Activated T-cell treated with anti-CD3 and anti-CD28 coated beads, Interleukin-2, amount 50 U/mL, for 72 hours (primary cell): ENCODE results near the gene TNS3. TPM values are rescaled to one million over a fixed set of nuclear protein-coding genes. Genes with fewer than 3 reads are reported as not detected.

ENCODE experiments used
- ATAC-seq, 2 donors: fragments of 150-1000 bp; cut with Tn5 transposase; replicated peaks in 1 of 2; 2 replicates each; pipeline ENCODE4 v1.10.0; 2021; ENCODE audit warnings: moderate library complexity in 2 of 2, mild to moderate bottlenecking in 1 of 2
- DNase-seq, 2 donors: peaks; one replicate each; pipeline ENCODE4 v3.0.0; 2021 to 2022; ENCODE audit warnings: mixed read lengths in 1 of 2
- H3K27ac Mint-ChIP-seq: one replicate; pipeline ENCODE4 v1.8.0; 2022; ENCODE audit warnings: mild to moderate bottlenecking, moderate library complexity, mixed read lengths
- H3K27me3 Mint-ChIP-seq: one replicate; pipeline ENCODE4 v1.8.0; 2022; ENCODE audit warnings: low read depth, mixed read lengths
- H3K36me3 Mint-ChIP-seq, 2 donors: one replicate each; pipeline ENCODE4 v1.8.0; 2022; ENCODE audit warnings: mixed read lengths in 2 of 2, mild to moderate bottlenecking in 1 of 2; ENCODE audit not compliant: insufficient read depth in 2 of 2
- H3K4me1 Mint-ChIP-seq: one replicate; pipeline ENCODE4 v1.8.0; 2022; ENCODE audit warnings: low read depth, mixed read lengths
- H3K4me3 Mint-ChIP-seq, 2 donors: one replicate each; pipeline ENCODE4 v1.8.0; 2022; ENCODE audit warnings: mild to moderate bottlenecking in 2 of 2, mixed read lengths in 2 of 2, moderate library complexity in 2 of 2
- H3K9me3 Mint-ChIP-seq, 2 donors: one replicate each; pipeline ENCODE4 v1.8.0; 2022; ENCODE audit warnings: mixed read lengths in 2 of 2
- total RNA-seq, 2 donors: library from RNA; stranded (reverse); gene quantifications; one replicate each; pipeline ENCODE4 v1.2.3, GENCODE V29; 2022

Gene TNS3
- total RNA-seq, 2 donors from 2014 or later, result 0.29 to 1.2 TPM

DNA sequence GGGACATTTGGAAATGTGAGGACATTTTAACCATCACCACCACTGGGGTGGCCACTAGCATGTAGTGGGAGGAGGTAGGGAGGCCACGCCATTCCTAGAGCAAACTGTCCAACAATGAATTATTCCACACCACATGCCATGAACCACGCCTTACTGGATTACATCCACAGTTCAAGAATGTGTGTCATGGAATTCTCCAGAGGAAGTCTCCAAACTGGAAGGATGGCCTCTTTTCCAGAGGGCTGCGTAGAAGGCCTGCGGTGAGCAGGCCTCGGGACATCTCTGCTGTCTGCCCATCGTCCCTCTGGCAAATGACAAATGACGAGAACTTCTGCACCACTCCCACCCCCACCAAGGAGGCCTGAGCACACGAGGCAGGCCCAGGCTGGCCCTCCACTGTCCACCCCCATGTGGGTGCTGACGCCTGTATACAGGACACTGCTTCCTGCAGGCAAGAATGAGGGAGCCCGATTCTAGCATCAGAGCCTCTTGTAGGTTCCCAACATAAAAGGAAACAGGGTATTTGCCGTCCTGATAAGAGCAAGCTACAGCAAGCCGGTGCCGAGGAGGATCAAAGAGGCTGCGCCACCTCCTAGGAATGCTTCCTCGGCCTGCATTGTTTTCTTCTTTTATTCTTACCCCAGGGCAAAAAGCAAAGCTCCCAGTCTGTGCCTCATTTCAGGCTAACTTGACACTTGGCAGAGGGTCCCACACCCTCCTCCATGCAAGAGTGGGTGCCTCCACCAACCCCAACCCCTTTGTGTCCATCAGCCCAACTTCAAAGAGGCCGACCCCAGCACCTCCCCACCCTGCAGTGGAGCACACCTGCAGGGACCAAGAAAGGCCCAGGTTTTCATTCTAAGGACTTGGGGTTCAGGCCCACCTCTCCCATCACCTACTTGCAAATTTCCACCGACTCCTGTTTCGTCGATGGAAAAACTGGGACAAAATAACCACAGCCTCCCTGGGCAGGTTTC is 23.9 kb downstream of the TNS3 start:
- H3K9me3 Mint-ChIP-seq, result no peaks in the 10 kb centered on the region
- no peaks in the 10 kb centered on the region for H3K27me3 Mint-ChIP-seq
- DNase-seq, result no peak

DNA sequence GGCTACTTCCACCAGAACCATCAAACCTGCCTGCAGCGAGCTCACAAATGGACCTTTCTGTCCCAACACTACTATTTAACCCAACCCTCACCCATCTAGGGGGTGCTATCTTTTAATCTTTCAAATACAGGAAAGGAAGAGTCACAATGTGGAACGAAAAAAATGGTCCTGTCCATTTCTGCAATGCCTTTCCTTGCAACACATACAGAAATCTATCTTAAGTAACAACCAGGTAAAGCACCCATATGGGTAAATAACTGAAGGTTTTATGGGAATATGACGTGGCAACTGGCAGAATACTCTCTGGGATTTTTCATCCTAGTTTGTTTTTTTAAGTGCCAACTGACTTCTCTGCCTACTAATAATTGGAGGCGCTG is 24.6 kb downstream of the TNS3 start:
- H3K4me1 Mint-ChIP-seq, result peaks cover 5% of the 10 kb centered on the region
- DNase-seq (no peak), ATAC-seq (no peak)
- no peaks in the 10 kb centered on the region for H3K36me3 Mint-ChIP-seq
- no peaks in the 10 kb centered on the region for H3K9me3 Mint-ChIP-seq
- H3K27me3 Mint-ChIP-seq, result no peaks in the 10 kb centered on the region
- H3K4me3 Mint-ChIP-seq, result no peak overlapping the region
- no peak overlapping the region for H3K27ac Mint-ChIP-seq

More for the DNA sequence above, 23.9 kb downstream of the TNS3 start:
- Mint-ChIP-seq H3K4me1 (no peaks in the 10 kb centered on the region), H3K4me3 (no peak overlapping the region), H3K27ac (no peak overlapping the region), H3K36me3 (no peaks in the 10 kb centered on the region)
- ATAC-seq, result no peak

DNA sequence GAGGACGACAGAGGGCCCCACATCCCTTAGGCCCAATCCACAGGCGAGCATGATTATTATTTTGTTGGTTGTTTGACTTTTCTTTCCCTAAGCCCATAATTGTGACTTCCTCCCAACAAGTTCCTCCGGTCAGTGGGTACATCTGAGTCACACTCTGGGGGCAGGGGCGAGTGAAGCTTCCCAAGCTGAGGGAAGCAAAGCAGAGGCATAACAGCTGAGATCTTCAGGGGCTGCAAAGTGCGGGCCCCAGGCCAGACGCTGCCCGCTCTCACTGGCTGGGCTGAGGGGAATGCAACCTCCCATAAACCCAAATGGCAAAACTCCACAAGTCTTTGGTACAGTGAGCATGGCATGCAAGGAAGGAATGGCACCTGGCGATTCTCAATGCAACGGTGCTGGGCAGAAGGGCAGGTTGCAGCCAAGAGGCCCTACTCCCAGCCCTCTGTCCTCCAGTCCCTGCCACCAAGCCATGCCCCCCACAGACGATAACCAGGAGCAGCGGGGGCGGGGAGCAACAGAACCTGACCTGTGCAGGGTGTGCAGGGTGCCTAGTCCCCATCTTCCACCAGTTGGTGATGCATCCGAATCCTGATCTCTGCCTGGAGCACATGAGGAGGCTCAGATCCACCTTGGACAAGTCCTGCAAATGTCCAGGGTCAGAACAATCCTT is 25.3 kb downstream of the TNS3 start:
- Mint-ChIP-seq H3K27me3 (no peaks in the 10 kb centered on the region), H3K4me1 (peaks cover 5% of the 10 kb centered on the region), H3K27ac (no peak overlapping the region), H3K9me3 (no peaks in the 10 kb centered on the region), H3K4me3 (no peak overlapping the region), H3K36me3 (no peaks in the 10 kb centered on the region)
- ATAC-seq, result no peak
- no peak for DNase-seq

DNA sequence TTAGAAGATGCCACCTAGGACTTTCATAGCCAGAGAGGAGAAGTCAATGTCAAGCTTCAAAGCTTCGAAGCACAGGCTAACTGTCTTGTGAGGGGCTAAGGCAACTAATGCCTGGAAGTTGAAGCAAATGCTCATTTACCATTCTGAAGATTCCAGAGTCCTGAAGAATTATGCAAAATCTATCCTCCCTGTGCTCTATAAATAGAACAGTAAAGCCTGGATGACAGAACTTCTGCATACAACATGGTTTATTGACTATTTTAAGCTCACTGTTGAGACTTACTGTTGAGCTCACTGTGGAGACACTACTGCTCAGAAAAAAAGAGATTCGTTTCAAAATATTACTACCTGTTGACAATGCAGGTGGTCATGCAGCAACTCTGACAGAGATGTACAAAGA is 28.6 kb downstream of the TNS3 start:
- DNase-seq, result no peak
- no peaks in the 10 kb centered on the region for H3K27me3 Mint-ChIP-seq
- no peak for ATAC-seq
- no peaks in the 10 kb centered on the region for H3K36me3 Mint-ChIP-seq
- no peaks in the 10 kb centered on the region for H3K9me3 Mint-ChIP-seq
- H3K4me1 Mint-ChIP-seq, result peaks cover 5% of the 10 kb centered on the region
- no peak overlapping the region for H3K27ac Mint-ChIP-seq
- no peak overlapping the region for H3K4me3 Mint-ChIP-seq

DNA sequence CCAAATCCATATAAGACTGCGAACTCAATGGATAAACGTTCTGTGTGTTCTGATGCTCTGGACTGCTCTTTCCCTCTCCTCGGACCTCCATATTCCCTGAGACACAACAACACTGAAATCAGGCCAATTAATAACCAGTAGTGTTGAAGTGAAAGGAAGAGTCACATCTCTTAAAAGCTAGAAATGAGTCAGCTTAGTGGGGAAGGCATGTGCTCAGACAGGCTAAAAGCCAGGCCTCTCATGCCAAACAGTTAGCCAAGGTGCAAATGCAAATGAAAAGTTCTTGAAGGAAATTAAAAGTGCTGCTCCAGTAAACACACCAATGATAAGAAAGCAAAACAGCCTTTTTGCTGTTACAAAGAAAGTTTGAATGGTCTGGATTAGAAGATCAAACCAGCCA is 29.3 kb downstream of the TNS3 start:
- no peak for DNase-seq
- H3K4me3 Mint-ChIP-seq, result no peak overlapping the region
- H3K4me1 Mint-ChIP-seq, result peaks cover 5% of the 10 kb centered on the region
- H3K9me3 Mint-ChIP-seq, result no peaks in the 10 kb centered on the region
- no peaks in the 10 kb centered on the region for H3K36me3 Mint-ChIP-seq
- no peak for ATAC-seq
- no peaks in the 10 kb centered on the region for H3K27me3 Mint-ChIP-seq
- H3K27ac Mint-ChIP-seq, result no peak overlapping the region

DNA sequence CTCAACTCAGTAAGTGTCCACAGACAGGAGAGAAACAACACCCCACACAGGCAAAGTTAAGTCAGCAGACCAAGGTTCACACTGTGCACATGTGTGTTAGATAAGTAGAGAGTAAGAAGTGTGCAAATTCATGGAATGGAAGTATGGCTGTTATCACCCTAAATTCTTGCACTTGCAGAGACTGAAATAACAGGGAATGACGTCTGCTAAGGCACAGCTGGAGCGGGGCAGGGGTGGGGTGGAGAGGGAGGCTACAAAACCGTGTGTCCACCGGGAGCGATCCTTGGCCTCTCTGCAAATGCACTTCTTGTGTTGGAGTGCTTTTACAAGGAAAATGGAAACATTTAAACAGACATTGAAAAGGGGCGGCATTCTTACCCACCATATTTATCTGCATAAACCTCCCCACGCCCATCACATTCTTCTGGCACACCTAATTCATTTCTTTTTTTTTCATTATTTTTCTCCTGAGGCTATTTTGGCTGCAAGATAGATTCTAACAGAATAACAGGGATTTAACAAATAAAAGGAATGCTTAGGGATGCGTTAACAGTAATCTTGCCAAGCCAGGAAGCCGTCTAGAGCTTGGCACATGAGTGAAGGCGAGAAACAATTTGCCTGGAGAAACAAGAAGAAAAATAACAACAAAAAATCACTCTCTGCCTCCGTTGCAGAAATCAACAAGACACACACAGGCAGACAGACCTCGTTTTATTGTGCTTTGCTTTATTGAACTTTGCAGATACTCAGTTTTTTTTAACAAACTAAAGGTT is 30.1 kb downstream of the TNS3 start:
- Mint-ChIP-seq H3K4me3 (no peak overlapping the region), H3K27ac (no peak overlapping the region), H3K9me3 (no peaks in the 10 kb centered on the region), H3K36me3 (no peaks in the 10 kb centered on the region), H3K4me1 (peaks cover 5% of the 10 kb centered on the region), H3K27me3 (no peaks in the 10 kb centered on the region)
- no peak for ATAC-seq
- DNase-seq, result no peak

DNA sequence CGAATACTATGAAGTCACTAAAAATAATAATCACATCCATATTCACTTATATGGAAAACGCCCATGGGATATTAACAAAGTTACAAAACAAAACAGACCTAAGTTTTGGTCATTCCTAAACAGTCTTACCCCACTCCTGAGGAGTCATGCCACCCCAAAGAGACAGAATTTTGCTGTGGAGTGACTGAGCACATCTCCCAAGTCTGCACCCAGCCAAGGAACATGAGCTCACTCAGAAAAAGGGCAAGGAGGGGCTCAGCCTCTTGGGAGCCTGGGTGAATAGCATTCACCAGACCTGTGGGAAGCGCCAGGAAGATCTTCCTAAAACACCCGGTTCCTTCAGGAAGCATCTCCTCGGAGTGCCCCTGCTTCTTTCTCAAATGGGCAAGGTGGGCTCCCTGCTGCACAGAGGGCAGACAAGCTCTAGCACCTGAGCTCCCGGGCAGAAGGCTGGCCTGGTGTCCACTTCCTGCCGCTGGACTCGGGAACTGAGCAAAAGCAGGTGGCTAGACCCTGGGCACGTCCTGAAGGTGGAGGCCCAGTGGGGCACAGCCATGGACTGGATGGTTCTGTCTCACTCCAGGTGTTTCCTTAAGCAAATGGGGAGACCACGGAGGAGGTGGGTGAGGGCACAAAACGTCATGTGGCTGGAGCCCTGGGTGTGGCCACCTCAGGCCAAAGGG is 31.0 kb downstream of the TNS3 start:
- Mint-ChIP-seq H3K9me3 (no peaks in the 10 kb centered on the region), H3K4me1 (peaks cover 5% of the 10 kb centered on the region), H3K27ac (no peak overlapping the region), H3K36me3 (no peaks in the 10 kb centered on the region), H3K27me3 (no peaks in the 10 kb centered on the region), H3K4me3 (no peak overlapping the region)
- DNase-seq (no peak), ATAC-seq (no peak)

DNA sequence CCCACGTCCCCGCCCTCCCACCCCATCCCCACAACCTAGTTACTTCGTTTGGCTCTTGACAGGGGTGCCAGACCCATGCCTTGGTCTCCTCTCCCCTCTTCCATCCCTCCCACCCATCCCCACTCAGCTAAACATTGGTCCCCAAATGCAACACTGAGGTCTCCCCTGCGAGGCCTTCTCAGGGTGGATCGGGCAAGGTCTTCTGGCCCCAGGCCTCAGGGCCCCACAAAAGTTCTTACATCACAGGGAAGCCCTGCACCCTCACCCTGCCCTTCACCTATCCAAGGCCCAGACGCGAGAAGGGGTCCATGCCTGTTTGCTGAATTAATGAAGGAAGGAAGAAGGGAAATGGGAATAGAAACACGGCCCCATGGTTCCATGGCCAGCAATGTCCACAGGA is 32.0 kb downstream of the TNS3 start:
- Mint-ChIP-seq H3K4me1 (peaks cover 5% of the 10 kb centered on the region), H3K27ac (no peak overlapping the region), H3K4me3 (no peak overlapping the region), H3K36me3 (no peaks in the 10 kb centered on the region), H3K9me3 (no peaks in the 10 kb centered on the region), H3K27me3 (no peaks in the 10 kb centered on the region)
- DNase-seq, result no peak
- no peak for ATAC-seq

DNA sequence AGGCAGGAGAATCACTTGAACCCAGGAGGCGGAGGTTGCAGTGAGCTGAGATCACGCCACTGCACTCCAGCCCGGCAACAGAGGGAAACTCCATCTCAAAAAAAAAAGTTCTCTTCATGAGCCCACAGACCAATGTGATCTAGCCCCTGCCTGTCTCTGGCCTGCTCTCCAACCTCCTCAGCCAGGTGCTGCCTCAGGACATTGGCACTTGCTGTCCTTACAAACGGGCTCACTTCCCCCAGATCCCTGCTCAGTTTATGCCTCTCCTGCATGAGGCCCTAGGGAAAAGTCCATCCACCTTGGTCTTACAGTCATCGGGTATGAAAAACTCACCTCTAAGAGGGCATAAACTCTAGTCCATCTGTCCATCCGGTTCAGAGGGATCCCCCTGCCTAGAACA is 32.5 kb downstream of the TNS3 start:
- no peaks in the 10 kb centered on the region for H3K27me3 Mint-ChIP-seq
- ATAC-seq (no peak), DNase-seq (no peak)
- H3K36me3 Mint-ChIP-seq, result no peaks in the 10 kb centered on the region
- no peak overlapping the region for H3K4me3 Mint-ChIP-seq
- H3K27ac Mint-ChIP-seq, result no peak overlapping the region
- peaks cover 5% of the 10 kb centered on the region for H3K4me1 Mint-ChIP-seq
- H3K9me3 Mint-ChIP-seq, result no peaks in the 10 kb centered on the region

DNA sequence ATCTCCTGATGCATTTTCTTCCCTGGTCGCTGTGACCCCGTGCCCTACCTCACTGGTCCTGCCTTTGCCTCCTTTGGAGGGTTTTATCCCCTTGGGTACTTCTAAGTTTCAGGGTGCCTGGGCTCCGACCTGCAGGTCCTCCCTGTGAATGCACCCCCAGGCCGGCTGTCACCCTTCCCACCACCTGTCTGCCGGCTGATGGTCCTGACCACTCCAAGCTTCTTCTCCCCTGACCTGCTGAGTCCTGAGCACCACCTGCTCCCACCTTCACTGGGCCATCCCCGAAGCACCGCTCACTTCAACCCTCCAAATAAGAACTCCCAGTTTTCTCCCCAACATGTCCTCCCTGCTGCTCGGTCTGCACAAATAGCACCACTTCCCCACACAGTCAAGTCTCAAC is 33.4 kb downstream of the TNS3 start:
- ATAC-seq (no peak), DNase-seq (no peak)
- no peaks in the 10 kb centered on the region for H3K36me3 Mint-ChIP-seq
- H3K27me3 Mint-ChIP-seq, result no peaks in the 10 kb centered on the region
- no peak overlapping the region for H3K4me3 Mint-ChIP-seq
- H3K9me3 Mint-ChIP-seq, result no peaks in the 10 kb centered on the region
- peaks cover 5% of the 10 kb centered on the region for H3K4me1 Mint-ChIP-seq
- H3K27ac Mint-ChIP-seq, result no peak overlapping the region

DNA sequence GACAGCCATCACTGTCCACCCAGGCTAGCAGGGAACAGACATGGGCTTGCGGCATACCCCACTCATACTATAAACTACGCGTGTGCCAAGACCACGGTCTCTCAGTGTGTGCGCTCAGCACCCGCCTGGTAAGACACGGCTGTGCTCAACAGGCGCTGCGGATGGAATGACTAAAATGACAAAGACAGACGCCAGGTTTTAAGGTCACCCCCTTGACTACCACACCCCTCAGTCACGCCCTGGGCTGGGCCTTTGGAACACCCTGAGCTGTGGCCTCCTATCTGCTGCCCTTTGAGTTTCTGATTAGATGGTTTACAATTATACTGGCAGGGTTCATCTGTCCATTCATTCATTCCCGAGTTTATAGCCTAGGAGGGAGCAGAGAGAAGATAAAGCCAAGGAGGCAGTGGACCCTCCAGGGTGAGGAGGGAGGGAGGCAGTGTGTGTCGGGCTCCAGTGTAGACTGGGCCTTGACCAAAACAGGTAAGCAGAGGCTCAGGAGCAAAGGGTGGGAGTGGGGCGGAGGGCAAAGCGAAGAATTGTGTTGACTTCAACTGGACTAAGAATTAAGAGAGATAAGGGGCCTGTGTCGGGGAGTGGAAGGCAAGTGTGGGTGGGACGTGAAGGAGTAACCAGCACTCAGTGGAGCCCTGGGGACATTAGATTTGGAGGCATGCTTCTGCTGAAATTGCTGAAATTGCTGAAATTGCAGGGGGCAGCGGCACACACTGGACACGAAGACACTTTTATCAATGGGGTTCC is 35.0 kb downstream of the TNS3 start:
- H3K36me3 Mint-ChIP-seq, result no peaks in the 10 kb centered on the region
- ATAC-seq (no peak), DNase-seq (no peak)
- no peak overlapping the region for H3K4me3 Mint-ChIP-seq
- no peaks in the 10 kb centered on the region for H3K27me3 Mint-ChIP-seq
- H3K4me1 Mint-ChIP-seq, result no peaks in the 10 kb centered on the region
- H3K9me3 Mint-ChIP-seq, result no peaks in the 10 kb centered on the region
- H3K27ac Mint-ChIP-seq, result no peak overlapping the region

DNA sequence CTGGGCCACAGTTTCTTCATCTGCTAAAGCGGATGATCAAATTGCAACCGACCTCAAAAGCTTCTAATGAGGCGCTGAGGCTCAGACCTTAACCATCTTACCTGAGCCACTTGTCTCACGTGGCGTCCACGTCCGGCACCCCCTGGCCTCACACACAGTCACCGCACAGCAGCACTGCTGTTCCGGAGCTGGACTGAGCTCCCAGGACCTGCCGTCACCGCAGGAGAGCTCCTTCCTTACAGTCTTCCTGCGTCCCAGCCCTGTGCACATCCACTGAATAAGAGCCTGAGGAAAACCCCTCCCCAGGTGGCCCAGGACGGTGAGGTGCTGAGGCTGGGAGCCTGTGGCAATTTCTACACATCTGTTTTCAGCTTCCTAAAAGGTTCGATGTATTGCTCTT is 35.7 kb downstream of the TNS3 start:
- no peak overlapping the region for H3K27ac Mint-ChIP-seq
- no peaks in the 10 kb centered on the region for H3K9me3 Mint-ChIP-seq
- no peak overlapping the region for H3K4me3 Mint-ChIP-seq
- no peaks in the 10 kb centered on the region for H3K4me1 Mint-ChIP-seq
- DNase-seq, result no peak
- ATAC-seq, result no peak
- H3K36me3 Mint-ChIP-seq, result no peaks in the 10 kb centered on the region
- no peaks in the 10 kb centered on the region for H3K27me3 Mint-ChIP-seq
